Neuronal stem cell (in vitro differentiated cells): ENCODE measurements around the gene BAZ1A.

ENCODE experiments used
- DNase-seq: peaks from one replicate; pipeline ENCODE4 v3.0.0-alpha.2; 2013; ENCODE audit warnings: low spot score
- H2AFZ ChIP-seq: one replicate; pipeline ENCODE4 v1.6.1; 2013; ENCODE audit warnings: mild to moderate bottlenecking, low read length, inconsistent platforms
- H2AK5ac ChIP-seq: 2 replicates; pipeline ENCODE4 v1.6.1; 2013; ENCODE audit warnings: low read depth, mild to moderate bottlenecking, inconsistent platforms, low read length, moderate library complexity, mixed read lengths
- H2BK120ac ChIP-seq: 2 replicates; pipeline ENCODE4 v1.6.1; 2013; ENCODE audit warnings: low read depth, mild to moderate bottlenecking, inconsistent platforms, low read length, moderate library complexity, mixed read lengths
- H2BK12ac ChIP-seq: one replicate; pipeline ENCODE4 v1.6.1; 2013; ENCODE audit warnings: low read length, inconsistent platforms
- H2BK15ac ChIP-seq: 2 replicates; pipeline ENCODE4 v1.6.1; 2013; ENCODE audit warnings: mild to moderate bottlenecking, low read length, inconsistent platforms, mixed read lengths
- H2BK5ac ChIP-seq: one replicate; pipeline ENCODE4 v1.6.1; 2013; ENCODE audit warnings: inconsistent platforms, mild to moderate bottlenecking, low read length, moderate library complexity
- H3K14ac ChIP-seq: one replicate; pipeline ENCODE4 v1.6.1; 2013; ENCODE audit warnings: low read length, inconsistent platforms
- H3K18ac ChIP-seq: 2 replicates; pipeline ENCODE4 v1.6.1; 2013; ENCODE audit warnings: low read length, inconsistent platforms
- H3K23ac ChIP-seq: 2 replicates; pipeline ENCODE4 v1.6.1; 2013; ENCODE audit warnings: low read depth, mild to moderate bottlenecking, mixed read lengths, low read length, inconsistent platforms; ENCODE audit not compliant: poor library complexity
- H3K27ac ChIP-seq: replicated peaks from 3 replicates; pipeline ENCODE4 v1.5.1; 2013; ENCODE audit warnings: low read length, inconsistent platforms
- H3K27me3 ChIP-seq, 3 experiments: 2 replicates each; pipeline ENCODE4 v1.6.1; 2013; ENCODE audit warnings: low read length in 3 of 3, mild to moderate bottlenecking in 2 of 3, inconsistent platforms in 1 of 3, low read depth in 1 of 3, mixed read lengths in 1 of 3, moderate library complexity in 1 of 3; ENCODE audit not compliant: control insufficient read depth in 3 of 3, insufficient read depth in 3 of 3
- H3K36me3 ChIP-seq, 2 donors: replicated peaks in 1 of 2; 2 replicates each; pipeline ENCODE4 v1.6.1; 2013; ENCODE audit warnings: low read length in 2 of 2; ENCODE audit not compliant: control insufficient read depth in 2 of 2, insufficient read depth in 2 of 2
- H3K4ac ChIP-seq: 2 replicates; pipeline ENCODE4 v1.6.1; 2013; ENCODE audit warnings: inconsistent platforms, mild to moderate bottlenecking, low read length, moderate library complexity
- H3K4me1 ChIP-seq, 2 donors: 1 replicate in 1 of 2; 2 replicates in 1 of 2; pipeline ENCODE4 v1.6.1; 2013; ENCODE audit warnings: low read length in 2 of 2, low read depth in 1 of 2; ENCODE audit not compliant: control insufficient read depth in 2 of 2, insufficient read depth in 1 of 2
- H3K4me2 ChIP-seq: one replicate; pipeline ENCODE4 v1.6.1; 2013; ENCODE audit warnings: mild to moderate bottlenecking, low read length, inconsistent platforms; ENCODE audit not compliant: insufficient read depth, poor library complexity, severe bottlenecking
- H3K4me3 ChIP-seq, 2 donors: 2 replicates each; pipeline ENCODE4 v1.5.1; 2013; ENCODE audit warnings: low read length in 2 of 2, mild to moderate bottlenecking in 2 of 2, inconsistent platforms in 1 of 2, moderate library complexity in 1 of 2
- H3K79me1 ChIP-seq: one replicate; pipeline ENCODE4 v1.6.1; 2013; ENCODE audit warnings: low read depth, mild to moderate bottlenecking, inconsistent platforms, low read length, moderate library complexity
- H3K9ac ChIP-seq: one replicate; pipeline ENCODE4 v1.6.1; 2013; ENCODE audit warnings: mild to moderate bottlenecking, low read depth, low read length, inconsistent platforms; ENCODE audit not compliant: poor library complexity
- H3K9me3 ChIP-seq, 2 donors: replicated peaks in 1 of 2; 2 replicates each; pipeline versions ENCODE3 to v1.6.1; 2013; ENCODE audit warnings: low read length in 2 of 2, mild to moderate bottlenecking in 2 of 2, inconsistent platforms in 1 of 2, low read depth in 1 of 2, mixed read lengths in 1 of 2, moderate library complexity in 1 of 2; ENCODE audit not compliant: control insufficient read depth in 2 of 2, insufficient read depth in 1 of 2
- H4K8ac ChIP-seq: one replicate; pipeline ENCODE4 v1.6.1; 2013; ENCODE audit warnings: low read depth, mild to moderate bottlenecking, inconsistent platforms, low read length, moderate library complexity
- H4K91ac ChIP-seq: one replicate; pipeline ENCODE4 v1.6.1; 2013; ENCODE audit warnings: low read length, low read depth, mild to moderate bottlenecking, inconsistent platforms; ENCODE audit not compliant: poor library complexity
- WGBS, 2 donors: extraction: QIAGEN DNeasy Blood & Tissue Kit; methylation state at CpG; one replicate each; pipeline ENCODE4 v1.1.7; 2013; ENCODE audit warnings: missing lambda C conversion rate in 2 of 2, mixed read lengths in 1 of 2; ENCODE audit not compliant: insufficient read length in 2 of 2, insufficient replicate concordance in 1 of 2; ENCODE audit errors: extremely low coverage in 2 of 2; 5-methylcytosine and 5-hydroxymethylcytosine counted together

The BAZ1A gene

GRCh38 chr14:34713681-34714319 is 161.4 kb downstream of the BAZ1A start:
- Histone ChIP-seq H3K9me3 (no peaks in the 10 kb centered on the region), H3K27ac (peak overlapping the region; percentile 89), H3K9ac (no peak overlapping the region), H2AK5ac (no peak overlapping the region), H2BK12ac (no peak overlapping the region), H2BK5ac (no peak overlapping the region), H3K23ac (no peak overlapping the region), H2AFZ (peak overlapping the region; percentile 99), H2BK15ac (no peak overlapping the region), H3K27me3 (peaks cover 0 to 15% (median 0%) of the 10 kb centered on the region in 3 experiments), H3K14ac (no peak overlapping the region), H4K91ac (no peak overlapping the region), H3K36me3 (peaks cover 0 to 27% of the 10 kb centered on the region in 2 donors), H3K18ac (peak overlapping the region; percentile 96), H4K8ac (no peak overlapping the region), H3K4me1 (peaks cover 0 to 6% of the 10 kb centered on the region in 2 donors), H2BK120ac (no peak overlapping the region), H3K4me2 (peak overlapping the region; percentile 29), H3K4ac (no peak overlapping the region), H3K79me1 (no peaks in the 10 kb centered on the region), H3K4me3 (peak overlapping the region; percentile 84 to 92)
- WGBS, 2 donors, result no CpG with 5 or more reads among the region's 33 CpGs
- DNase-seq, result peak; percentile 21

GRCh38 chr14:34713122-34713680 is 162.0 kb downstream of the BAZ1A start:
- H3K23ac ChIP-seq, result no peak overlapping the region
- DNase-seq, result no peak
- H3K27me3 ChIP-seq, result peaks cover 0 to 15% (median 0%) of the 10 kb centered on the region in 3 experiments
- H3K4me1 ChIP-seq, result peaks cover 0 to 6% of the 10 kb centered on the region in 2 donors
- peak overlapping the region; percentile 99 for H2AFZ ChIP-seq
- peak overlapping the region; percentile 84 to 92 for H3K4me3 ChIP-seq
- H2AK5ac ChIP-seq, result no peak overlapping the region
- H4K8ac ChIP-seq, result no peak overlapping the region
- peak overlapping the region; percentile 29 for H3K4me2 ChIP-seq
- H3K9ac ChIP-seq, result no peak overlapping the region
- H2BK5ac ChIP-seq, result no peak overlapping the region
- no peaks in the 10 kb centered on the region for H3K9me3 ChIP-seq
- H2BK12ac ChIP-seq, result no peak overlapping the region
- no peak overlapping the region for H4K91ac ChIP-seq
- H3K36me3 ChIP-seq, result peaks cover 0 to 27% of the 10 kb centered on the region in 2 donors
- H3K14ac ChIP-seq, result no peak overlapping the region
- H3K79me1 ChIP-seq, result no peaks in the 10 kb centered on the region
- H3K18ac ChIP-seq, result no peak overlapping the region
- no peak overlapping the region for H3K4ac ChIP-seq
- no CpG with 5 or more reads among the region's 6 CpGs for WGBS, 2 donors
- H2BK15ac ChIP-seq, result no peak overlapping the region
- H2BK120ac ChIP-seq, result no peak overlapping the region
- no peak overlapping the region for H3K27ac ChIP-seq

- no peak overlapping the region for H3K4ac ChIP-seq
- H3K4me1 ChIP-seq, result peaks cover 0 to 6% of the 10 kb centered on the region in 2 donors
- no peak overlapping the region for H3K4me2 ChIP-seq
- no CpG with 5 or more reads among the region's 4 CpGs for WGBS, 2 donors
- H3K79me1 ChIP-seq, result no peaks in the 10 kb centered on the region
- H3K27ac ChIP-seq, result no peak overlapping the region
- no peak overlapping the region for H3K18ac ChIP-seq
- no peak overlapping the region for H4K91ac ChIP-seq
- DNase-seq, result no peak
- H3K9me3 ChIP-seq, result no peaks in the 10 kb centered on the region
- H2BK5ac ChIP-seq, result no peak overlapping the region
- H3K9ac ChIP-seq, result no peak overlapping the region
- peaks cover 0 to 15% (median 0%) of the 10 kb centered on the region in 3 experiments for H3K27me3 ChIP-seq
- no peak overlapping the region for H3K4me3 ChIP-seq
- no peak overlapping the region for H2BK12ac ChIP-seq
- H2BK15ac ChIP-seq, result no peak overlapping the region
- H4K8ac ChIP-seq, result no peak overlapping the region
- no peak overlapping the region for H3K23ac ChIP-seq
- peaks cover 0 to 27% of the 10 kb centered on the region in 2 donors for H3K36me3 ChIP-seq
- H3K14ac ChIP-seq, result no peak overlapping the region
- no peak overlapping the region for H2BK120ac ChIP-seq
- H2AK5ac ChIP-seq, result no peak overlapping the region
- no peak overlapping the region for H2AFZ ChIP-seq
These were observed 163.1 kb downstream of the BAZ1A start for GRCh38 chr14:34711796-34712712.

DNA sequence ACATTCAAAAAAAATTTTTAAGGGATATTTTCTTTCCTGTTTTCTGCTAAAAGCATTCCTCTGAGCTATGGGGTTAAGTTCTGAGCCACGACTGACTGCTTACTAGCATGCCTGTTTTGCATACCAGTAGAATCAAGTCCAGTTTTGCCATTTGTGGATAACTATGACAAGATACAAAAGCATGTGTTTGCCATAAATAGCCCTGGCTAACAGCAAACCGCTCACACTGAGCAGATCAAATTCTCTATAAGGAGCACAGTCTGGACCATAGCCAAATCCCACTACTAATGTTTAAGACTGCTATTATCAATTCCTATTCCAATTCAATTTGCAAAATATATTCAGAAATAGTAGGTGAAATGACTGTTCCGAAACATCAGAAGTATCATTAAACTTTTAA is 164.0 kb downstream of the BAZ1A start:
- Histone ChIP-seq H2BK120ac (no peak overlapping the region), H3K79me1 (no peaks in the 10 kb centered on the region), H3K14ac (no peak overlapping the region), H3K4me1 (peaks cover 0 to 6% of the 10 kb centered on the region in 2 donors), H2BK12ac (no peak overlapping the region), H4K91ac (no peak overlapping the region), H2BK15ac (no peak overlapping the region), H3K27ac (no peak overlapping the region), H3K4ac (no peak overlapping the region), H2AFZ (no peak overlapping the region), H3K9me3 (no peaks in the 10 kb centered on the region), H3K4me2 (no peak overlapping the region), H4K8ac (no peak overlapping the region), H3K36me3 (peaks cover 0 to 27% of the 10 kb centered on the region in 2 donors), H2BK5ac (no peak overlapping the region), H3K27me3 (peaks cover 0 to 15% (median 0%) of the 10 kb centered on the region in 3 experiments), H3K23ac (no peak overlapping the region), H3K18ac (no peak overlapping the region), H3K4me3 (no peak overlapping the region), H3K9ac (no peak overlapping the region), H2AK5ac (no peak overlapping the region)
- DNase-seq, result no peak
- no CpG with 5 or more reads among the region's 3 CpGs for WGBS, 2 donors
